ENCODE measurements around the gene PPIP5K2.

- TF ChIP-seq POLR2AphosphoS5 (IDR thresholded peaks at IDR 0.05) (no peak), CTCF (IDR thresholded peaks at IDR 0.05) (no peak), POLR2A (IDR thresholded peaks at IDR 0.05) (no peak)
Observed at GRCh38 chr5:103132684-103133083, 12.6 kb downstream of the PPIP5K2 start.

Measured in gastroesophageal sphincter (tissue), 3 donors.